A673 (cell line): ENCODE measurements around the gene LRGUK. TPM values are rescaled to one million over a fixed set of nuclear protein-coding genes. Genes with fewer than 3 reads are reported as not detected.

Experiments used
- BruUV-seq: library from RNA; stranded (reverse); fragments of 400-500 nt; replicated peaks from 2 replicates; lab custom pipeline; 2021; lab: Mats Ljungman, UMichigan
- CTCF ChIA-PET: fragments of 300-600 bp; sonication (Branson Sonifier 250); formaldehyde crosslinking; loops from one replicate; lab custom pipeline; 2022; ENCODE audit warnings: antibody characterized with exemption; lab: Charles Lee
- POLR2A ChIA-PET: fragments of 300-600 bp; sonication (Branson Sonifier 250); formaldehyde crosslinking; loops from one replicate; lab custom pipeline; 2022; ENCODE audit warnings: antibody characterized with exemption; ENCODE audit not compliant: low non-redundant PET; lab: Charles Lee
- DNase-seq: peaks from one replicate; pipeline ENCODE4 v3.0.0-alpha.2; 2015; ENCODE audit warnings: low spot score
- H3K27ac ChIP-seq: fragments of 200-600 bp; sonication (generic); 2 replicates; pipeline ENCODE4 v1.5.1; 2016; ENCODE audit warnings: mixed run types, low read depth, mild to moderate bottlenecking, mixed read lengths, antibody characterized with exemption, low read length; ENCODE audit not compliant: poor library complexity, severe bottlenecking
- H3K27me3 ChIP-seq: fragments of 200-600 bp; sonication (generic); replicated peaks from 2 replicates; pipeline ENCODE4 v1.6.1; 2017; ENCODE audit warnings: mixed run types, low read depth, mild to moderate bottlenecking, mixed read lengths, antibody characterized with exemption, low read length; ENCODE audit not compliant: insufficient read depth, poor library complexity
- H3K36me3 ChIP-seq: fragments of 200-600 bp; sonication (generic); 2 replicates; pipeline ENCODE4 v1.6.1; 2016; ENCODE audit warnings: mixed run types, mild to moderate bottlenecking, mixed read lengths, antibody characterized with exemption, low read length; ENCODE audit not compliant: insufficient read depth, poor library complexity, severe bottlenecking
- H3K4me1 ChIP-seq: fragments of 200-600 bp; sonication (generic); 2 replicates; pipeline ENCODE4 v1.6.1; 2017; ENCODE audit warnings: mixed run types, mild to moderate bottlenecking, mixed read lengths, antibody characterized with exemption, low read length; ENCODE audit not compliant: insufficient read depth, poor library complexity, severe bottlenecking
- H3K4me3 ChIP-seq: fragments of 200-600 bp; sonication (generic); 2 replicates; pipeline ENCODE4 v1.5.1; 2016; ENCODE audit warnings: low read depth, mixed run types, mild to moderate bottlenecking, mixed read lengths, low read length; ENCODE audit not compliant: poor library complexity, severe bottlenecking
- H3K9me3 ChIP-seq: fragments of 200-600 bp; sonication (generic); 2 replicates; pipeline ENCODE4 v1.6.1; 2016; ENCODE audit warnings: mixed run types, low read depth, mild to moderate bottlenecking, mixed read lengths, antibody characterized with exemption, low read length; ENCODE audit not compliant: poor library complexity, severe bottlenecking
- EZH2 ChIP-seq: fragments of 200-600 bp; sonication (generic); IDR thresholded peaks from 2 replicates; pipeline ENCODE4 v1.6.1; 2017; ENCODE audit warnings: borderline replicate concordance, low read depth, mild to moderate bottlenecking, mixed read lengths, antibody characterized with exemption, low read length; ENCODE audit not compliant: poor library complexity, severe bottlenecking
- intact Hi-C: fragments of 100-400 bp; cut with micrococcal nuclease; formaldehyde crosslinking; loops from one replicate; pipeline ENCODE4 v1.10.0; 2022; ENCODE audit not compliant: unreplicated experiment
- total RNA-seq: library from RNA; stranded (reverse); gene quantifications from 2 replicates; pipeline ENCODE4 v1.2.3, GENCODE V29; 2021
- TF ChIP-seq, protein P1 (sequence below): fragments of 300-800, 200-600 bp; sonication (generic); conservative IDR thresholded peaks from 2 replicates; pipeline ENCODE4 v1.5.1; 2017; ENCODE audit warnings: low read depth, mild to moderate bottlenecking, antibody characterized with exemption, low read length, moderate library complexity, mixed read lengths

Gene LRGUK
- total RNA-seq, 1 experiment from 2014 or later: 0.54 TPM

DNA sequence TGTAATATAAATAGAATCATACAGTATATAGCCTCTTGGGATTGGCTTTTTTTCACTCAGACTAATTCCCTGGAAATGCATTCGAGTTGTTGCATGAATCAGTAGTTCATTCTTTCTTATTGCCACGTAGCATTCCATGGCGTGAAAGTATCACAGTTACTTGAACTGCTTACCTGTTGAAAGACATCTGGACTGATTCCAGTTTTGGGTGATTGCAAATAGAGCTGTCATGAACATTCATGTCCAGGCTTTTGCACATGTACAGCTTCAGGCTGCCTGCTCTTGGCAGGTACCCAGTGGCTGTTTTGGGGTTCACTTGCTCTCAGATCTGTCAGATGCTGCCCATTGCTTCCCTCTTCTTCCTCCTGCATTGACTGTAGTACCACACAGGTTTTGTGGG, 54.9 kb downstream of the LRGUK start:
- Histone ChIP-seq H3K27ac (no peak overlapping the region), H3K27me3 (peaks cover 6% of the 10 kb centered on the region), H3K4me3 (no peak overlapping the region), H3K4me1 (no peaks in the 10 kb centered on the region), H3K9me3 (no peaks in the 10 kb centered on the region), H3K36me3 (no peaks in the 10 kb centered on the region)
- intact Hi-C loops: no loop called here
- ChIA-PET CTCF (no interaction called here), POLR2A (no interaction called here)
- TF ChIP-seq, protein P1, sequence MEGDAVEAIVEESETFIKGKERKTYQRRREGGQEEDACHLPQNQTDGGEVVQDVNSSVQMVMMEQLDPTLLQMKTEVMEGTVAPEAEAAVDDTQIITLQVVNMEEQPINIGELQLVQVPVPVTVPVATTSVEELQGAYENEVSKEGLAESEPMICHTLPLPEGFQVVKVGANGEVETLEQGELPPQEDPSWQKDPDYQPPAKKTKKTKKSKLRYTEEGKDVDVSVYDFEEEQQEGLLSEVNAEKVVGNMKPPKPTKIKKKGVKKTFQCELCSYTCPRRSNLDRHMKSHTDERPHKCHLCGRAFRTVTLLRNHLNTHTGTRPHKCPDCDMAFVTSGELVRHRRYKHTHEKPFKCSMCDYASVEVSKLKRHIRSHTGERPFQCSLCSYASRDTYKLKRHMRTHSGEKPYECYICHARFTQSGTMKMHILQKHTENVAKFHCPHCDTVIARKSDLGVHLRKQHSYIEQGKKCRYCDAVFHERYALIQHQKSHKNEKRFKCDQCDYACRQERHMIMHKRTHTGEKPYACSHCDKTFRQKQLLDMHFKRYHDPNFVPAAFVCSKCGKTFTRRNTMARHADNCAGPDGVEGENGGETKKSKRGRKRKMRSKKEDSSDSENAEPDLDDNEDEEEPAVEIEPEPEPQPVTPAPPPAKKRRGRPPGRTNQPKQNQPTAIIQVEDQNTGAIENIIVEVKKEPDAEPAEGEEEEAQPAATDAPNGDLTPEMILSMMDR: no peak
- no peak for TF ChIP-seq EZH2
- no peak for DNase-seq
- BruUV-seq: no TSS peak

DNA sequence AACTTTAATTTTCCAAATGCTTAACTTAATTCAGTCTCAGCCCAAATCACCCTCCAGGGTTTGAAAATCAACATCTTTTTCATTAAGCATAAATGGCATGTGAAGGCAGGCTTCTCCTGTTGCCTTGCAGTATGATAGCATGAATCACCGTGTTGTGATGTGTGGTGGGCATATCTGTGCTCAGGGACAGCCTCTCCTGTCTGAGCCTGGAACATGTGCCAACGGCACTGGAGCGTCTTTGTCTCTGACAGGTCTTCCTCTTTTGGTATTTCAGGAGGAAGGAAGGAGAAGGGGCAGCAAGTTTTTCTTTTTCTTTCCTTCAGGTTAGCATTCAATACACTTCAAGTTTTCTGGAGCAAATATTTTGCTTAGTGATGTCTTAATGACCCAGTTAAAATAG, 57.6 kb downstream of the LRGUK start:
- no peaks in the 10 kb centered on the region for H3K36me3 ChIP-seq
- no peaks in the 10 kb centered on the region for H3K9me3 ChIP-seq
- no peak for DNase-seq
- H3K4me1 ChIP-seq: no peaks in the 10 kb centered on the region
- no TSS peak for BruUV-seq
- ChIA-PET CTCF (no interaction called here), POLR2A (no interaction called here)
- no peak for TF ChIP-seq EZH2
- TF ChIP-seq, protein P1: no peak
- intact Hi-C loops: no loop called here
- H3K4me3 ChIP-seq: no peak overlapping the region
- H3K27ac ChIP-seq: no peak overlapping the region
- H3K27me3 ChIP-seq: peaks cover 12% of the 10 kb centered on the region

DNA sequence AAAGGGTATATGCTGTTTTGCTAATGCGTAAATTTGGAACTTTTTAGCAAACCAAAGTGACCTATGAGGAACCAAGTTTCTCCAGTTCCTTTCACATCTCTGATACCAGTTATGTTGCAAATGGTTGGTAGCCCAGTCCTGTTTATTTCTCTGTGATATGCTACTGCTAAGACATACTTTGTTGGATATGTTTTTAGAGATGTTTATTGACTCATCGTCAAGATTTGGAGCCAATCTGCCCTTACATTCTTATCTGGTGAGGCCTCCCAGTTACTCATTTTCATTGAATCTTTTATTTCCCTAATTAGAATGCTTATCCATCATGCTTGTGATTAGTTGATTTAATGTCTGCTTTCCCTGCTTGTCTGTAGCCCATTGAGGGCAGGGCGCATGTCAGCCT, 58.9 kb downstream of the LRGUK start:
- DNase-seq: no peak
- H3K27ac ChIP-seq: no peak overlapping the region
- peaks cover 10% of the 10 kb centered on the region for H3K27me3 ChIP-seq
- CTCF ChIA-PET: no interaction called here
- intact Hi-C loops: no loop called here
- no peak overlapping the region for H3K4me3 ChIP-seq
- no peaks in the 10 kb centered on the region for H3K36me3 ChIP-seq
- no TSS peak for BruUV-seq
- no peaks in the 10 kb centered on the region for H3K4me1 ChIP-seq
- TF ChIP-seq, protein P1: no peak
- TF ChIP-seq EZH2: no peak
- POLR2A ChIA-PET: no interaction called here
- H3K9me3 ChIP-seq: no peaks in the 10 kb centered on the region
